ENCODE results near the gene CRHR1. TPM values are rescaled to one million over a fixed set of nuclear protein-coding genes. Genes with fewer than 3 reads are reported as not detected.

The CRHR1 gene
- polyA plus RNA-seq, 3 donors, result 0.19 to 0.98 TPM; not detected in 1

DNA sequence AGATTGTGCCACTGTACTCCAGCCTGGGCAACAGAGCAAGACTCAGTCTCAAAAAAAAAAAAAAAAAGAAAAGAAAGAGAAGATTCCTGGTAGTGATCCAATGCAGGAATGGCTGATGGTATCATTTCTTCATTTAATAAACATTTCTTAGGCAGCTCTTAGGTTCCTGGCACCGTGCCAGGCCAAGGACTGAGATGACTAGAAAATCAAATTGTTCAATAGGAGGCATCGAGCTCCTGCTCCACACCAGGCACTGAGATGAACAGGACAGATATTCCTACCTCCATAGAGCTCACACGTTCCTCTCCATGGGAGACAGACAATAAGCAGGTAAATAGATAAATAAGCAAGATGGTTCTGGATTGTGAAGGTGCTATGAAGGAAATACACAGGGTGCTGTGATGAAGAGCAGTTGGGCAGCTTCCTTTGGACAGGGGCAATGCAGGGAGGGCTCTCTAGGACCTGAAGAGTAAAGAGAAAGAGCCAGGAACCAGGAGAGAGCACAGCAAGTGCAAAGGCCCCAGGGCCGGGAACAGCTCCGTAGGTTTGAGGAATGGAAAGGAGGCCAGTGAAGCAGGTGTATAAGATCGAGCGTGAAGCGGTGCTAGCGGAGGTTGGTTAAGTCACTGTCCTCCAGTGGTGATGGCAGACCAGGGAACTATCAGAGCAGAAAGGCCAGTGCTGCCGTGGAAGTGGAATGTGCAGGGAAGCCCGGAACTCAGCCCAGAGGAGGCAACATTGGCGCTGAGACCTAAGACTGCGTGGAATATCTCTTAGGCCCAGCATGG lies 26.5 kb upstream of the CRHR1 start:
- no peak for DNase-seq (ENCODE audit: low read depth in 3 of 3, low spot score in 2 of 3)

DNA sequence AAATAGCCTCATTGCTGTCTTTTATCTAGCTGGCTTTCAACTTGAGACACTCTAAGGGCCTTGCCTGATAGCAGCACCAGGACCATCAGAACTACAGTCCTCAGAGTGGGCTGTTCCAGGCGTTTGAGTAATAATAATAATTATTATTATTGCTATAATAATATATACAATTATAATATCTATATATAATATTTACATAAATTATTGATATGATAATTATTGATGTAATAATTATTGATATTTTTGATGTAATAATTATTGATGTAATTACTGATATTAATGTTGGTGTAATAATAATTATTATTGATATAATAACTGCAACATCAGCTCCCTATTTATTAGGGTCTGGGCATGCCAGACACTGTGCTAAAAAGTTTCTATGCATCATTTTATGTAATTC lies 25.6 kb upstream of the CRHR1 start:
- DNase-seq (ENCODE audit: low read depth in 3 of 3, low spot score in 2 of 3), result no peak

DNA sequence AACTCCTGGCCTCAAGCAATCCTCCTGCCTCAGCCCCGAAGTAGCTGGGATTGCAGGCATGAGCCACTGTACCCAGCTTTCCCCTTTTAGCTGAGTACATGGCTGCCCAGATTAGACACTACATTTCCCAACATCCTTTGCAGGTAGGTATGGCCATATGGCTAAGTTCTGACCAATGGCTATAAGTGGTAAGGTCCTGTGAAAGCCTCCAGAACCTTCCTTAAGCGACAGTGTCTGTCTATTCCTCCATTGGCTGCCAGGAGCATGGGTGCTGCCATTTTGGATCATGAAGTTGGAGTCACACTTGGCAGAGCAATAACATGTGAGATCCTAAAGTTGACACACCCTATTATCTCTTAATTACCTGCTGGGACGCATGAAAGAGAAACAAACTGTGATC lies 24.4 kb upstream of the CRHR1 start:
- no peak for DNase-seq (ENCODE audit: low read depth in 3 of 3, low spot score in 2 of 3)

DNA sequence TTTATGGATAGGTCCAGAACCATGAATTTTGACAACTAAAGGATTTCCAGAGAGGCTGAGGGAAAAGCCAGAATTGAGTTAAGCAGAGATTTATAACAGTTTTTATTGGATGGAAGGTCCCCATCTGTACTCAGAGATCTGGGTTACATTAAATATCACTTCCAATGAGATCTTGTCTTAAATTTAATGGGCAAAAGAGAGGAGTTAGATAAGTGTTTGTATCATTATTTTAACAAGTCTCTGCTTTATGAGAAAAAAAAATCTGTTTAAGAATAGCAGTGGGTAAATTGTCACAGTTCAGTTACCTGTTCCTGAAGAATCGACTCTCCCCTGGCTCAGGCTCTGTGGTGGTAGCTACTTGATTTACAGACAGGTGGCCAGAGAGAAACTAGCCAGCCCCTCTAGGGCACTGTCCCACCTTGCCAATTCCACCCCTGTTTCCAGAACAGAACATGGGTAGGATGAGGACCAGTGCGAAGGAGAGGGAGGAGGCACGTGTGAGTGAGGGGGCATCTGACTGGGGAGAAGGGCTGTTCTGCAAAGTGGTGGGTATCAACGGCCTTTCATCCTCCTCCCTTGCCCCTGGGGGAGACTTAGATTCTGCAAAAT lies 22.1 kb upstream of the CRHR1 start:
- DNase-seq (ENCODE audit: low read depth in 3 of 3, low spot score in 2 of 3), result no peak

DNA sequence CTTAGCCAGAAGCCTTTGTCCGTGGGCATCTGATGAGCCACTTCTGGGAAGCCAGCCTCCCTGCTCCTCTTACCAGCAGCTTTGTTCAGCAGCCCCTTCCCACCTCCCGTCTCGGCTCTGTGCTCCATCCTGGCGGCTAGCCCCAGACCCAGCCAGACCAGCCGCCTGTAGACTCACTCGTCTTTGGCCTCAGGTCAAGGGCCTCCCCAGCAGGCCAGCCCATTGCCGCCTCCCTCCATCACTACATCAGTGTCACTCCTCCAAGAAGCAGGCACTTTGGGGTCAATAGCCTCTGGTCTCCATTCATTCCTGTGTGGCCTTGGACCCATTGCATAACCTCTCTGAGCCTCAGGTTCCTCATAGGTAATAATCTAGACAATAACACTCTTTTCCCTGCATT lies 20.9 kb upstream of the CRHR1 start:
- DNase-seq (ENCODE audit: low read depth in 3 of 3, low spot score in 2 of 3), result no peak

DNA sequence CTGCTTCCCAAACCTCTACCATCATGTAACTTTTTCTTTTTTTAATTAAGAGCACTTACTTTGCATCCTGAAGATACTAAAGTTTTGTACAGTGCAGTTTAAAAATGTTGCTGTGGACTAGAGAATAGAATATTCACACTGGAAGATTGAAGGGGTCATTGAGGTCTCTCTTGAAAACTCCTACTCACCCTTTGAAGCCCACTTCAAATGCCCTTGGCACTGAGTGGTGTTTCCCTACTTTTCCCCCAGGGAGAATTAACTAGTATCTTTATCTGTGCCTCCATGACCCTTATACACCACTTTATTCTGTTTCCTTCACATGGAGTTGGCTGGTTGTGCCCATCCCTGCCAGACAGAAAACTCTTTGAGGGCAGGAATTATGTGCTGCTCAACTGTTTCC lies 19.6 kb upstream of the CRHR1 start:
- DNase-seq (ENCODE audit: low read depth in 3 of 3, low spot score in 2 of 3), result no peak

DNA sequence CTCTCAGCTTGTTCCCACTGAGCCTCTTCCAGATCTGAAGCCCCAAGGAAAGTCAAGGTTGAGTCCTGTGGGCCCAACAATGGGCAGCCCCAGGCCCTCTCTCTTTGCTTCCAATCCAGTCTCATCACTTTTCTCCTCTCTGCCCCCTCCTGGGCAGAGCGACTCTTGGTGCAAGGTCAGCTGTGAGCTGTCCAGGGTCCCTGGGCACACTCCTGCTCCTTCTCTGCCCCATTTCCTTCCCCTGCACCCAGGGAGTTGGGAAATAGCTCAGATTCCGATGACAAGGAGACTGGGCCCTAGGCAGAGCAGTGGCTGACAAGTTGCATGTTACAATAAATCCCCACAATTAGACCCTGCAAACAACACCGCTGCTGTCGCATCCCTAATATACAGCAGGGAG lies 16.1 kb upstream of the CRHR1 start:
- DNase-seq (ENCODE audit: low read depth in 3 of 3, low spot score in 2 of 3), result no peak

DNA sequence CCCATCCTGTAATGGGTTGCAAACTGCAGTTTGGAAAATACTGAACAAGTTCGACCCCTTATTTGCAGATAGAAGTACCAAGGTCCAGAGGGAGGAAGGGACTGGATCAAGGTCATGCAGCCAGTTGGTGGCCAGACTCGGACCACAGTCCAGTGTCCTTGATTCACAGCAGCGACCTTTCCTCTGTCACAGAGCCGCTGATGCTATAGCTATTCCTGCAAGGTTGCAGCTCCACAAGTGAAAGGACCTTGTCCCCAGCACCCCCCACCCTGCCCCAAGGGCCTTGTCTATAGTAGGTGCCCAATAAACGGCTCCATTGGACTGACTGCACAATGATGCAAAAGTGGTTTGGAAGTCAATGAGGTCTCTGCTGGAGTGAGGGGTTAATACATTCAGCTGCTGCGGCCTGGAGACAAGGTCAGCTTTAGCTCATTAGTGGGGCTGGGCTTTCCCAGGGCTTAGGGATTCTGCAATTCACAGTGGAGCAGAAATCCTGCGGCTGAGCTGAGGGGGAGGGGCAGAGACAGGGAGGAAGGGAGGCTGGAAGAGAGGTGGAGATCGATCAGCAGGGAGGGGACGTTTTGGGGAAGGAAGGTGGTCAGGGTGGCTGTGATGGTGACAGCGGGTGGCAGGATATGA lies 13.4 kb upstream of the CRHR1 start:
- no peak for DNase-seq (ENCODE audit: low read depth in 3 of 3, low spot score in 2 of 3)

DNA sequence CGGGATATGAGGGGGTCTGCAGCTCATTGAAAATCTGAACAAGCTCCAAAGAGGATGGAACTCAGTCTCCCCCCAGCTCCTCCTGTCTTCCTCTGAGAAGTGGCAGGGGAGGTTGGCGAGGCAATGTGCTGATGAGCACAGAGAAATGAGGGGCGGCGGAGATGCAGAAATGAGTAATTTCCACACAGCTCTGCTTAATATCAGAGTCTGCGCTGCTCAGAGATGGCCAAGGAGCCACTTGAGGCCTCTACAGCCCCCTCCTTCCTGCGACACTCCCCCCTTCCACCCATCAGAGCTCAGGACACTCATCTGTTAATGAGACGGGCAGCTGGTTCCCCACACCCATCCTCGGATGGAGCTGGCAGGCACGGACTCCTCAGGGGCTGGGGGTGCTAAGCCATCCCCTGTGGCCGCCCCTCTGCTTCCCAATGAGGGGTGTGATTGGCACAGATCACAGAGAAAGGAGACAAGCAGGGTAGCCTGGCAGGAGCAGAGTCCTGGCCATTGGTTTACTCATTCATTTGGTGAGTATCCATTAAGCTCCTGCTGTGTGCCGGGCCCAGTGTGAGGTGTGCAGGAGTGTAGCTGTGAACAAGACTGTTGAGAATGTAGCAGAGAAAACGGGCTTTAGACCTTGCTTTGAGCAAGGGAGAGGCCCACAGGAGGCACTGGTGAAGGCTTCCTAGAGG lies 12.7 kb upstream of the CRHR1 start:
- no peak for DNase-seq (ENCODE audit: low read depth in 3 of 3, low spot score in 2 of 3)

DNA sequence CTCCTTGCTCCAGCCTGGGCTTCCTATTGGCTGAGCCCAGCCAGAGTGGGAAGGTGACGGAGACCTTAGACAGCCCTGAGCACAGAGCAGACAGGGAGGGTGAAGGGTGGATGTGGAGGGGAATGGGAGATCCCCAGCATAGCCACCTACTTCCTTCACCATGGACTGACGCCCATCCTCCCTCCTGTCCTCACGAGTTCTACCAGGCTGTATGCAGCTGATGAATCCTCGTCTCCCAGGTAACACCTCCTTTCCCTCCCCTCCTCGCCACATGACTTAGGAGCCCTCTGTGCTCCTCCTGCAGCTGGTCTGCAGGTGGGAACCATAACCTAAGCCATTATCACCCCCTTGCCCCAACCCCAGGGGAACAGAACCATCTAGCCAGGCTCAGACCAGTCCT lies 9.0 kb upstream of the CRHR1 start:
- DNase-seq (ENCODE audit: low read depth in 3 of 3, low spot score in 2 of 3), result no peak

DNA sequence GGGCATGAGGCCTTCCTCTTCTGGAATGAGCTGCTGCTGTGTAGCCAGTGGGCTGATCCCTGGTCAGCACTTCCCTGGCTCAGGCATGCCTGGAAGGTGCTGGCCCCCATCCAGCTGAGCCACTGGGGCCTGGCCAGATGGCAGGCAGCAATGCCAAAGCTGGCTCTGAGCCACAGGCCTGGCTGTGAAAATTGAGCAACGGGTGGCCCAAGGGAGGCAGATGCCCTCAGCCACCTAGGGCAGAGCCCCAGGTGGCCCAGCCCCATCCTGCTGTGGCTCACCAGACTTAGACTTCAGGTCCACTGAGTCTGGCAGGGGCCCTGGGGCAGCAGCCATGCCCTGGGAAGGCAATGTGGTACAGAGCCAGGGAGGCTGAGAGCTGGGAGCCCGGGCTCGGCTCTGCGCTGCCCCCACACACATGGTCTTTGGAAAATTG lies 8.5 kb upstream of the CRHR1 start:
- DNase-seq (ENCODE audit: low read depth in 3 of 3, low spot score in 2 of 3), result no peak

DNA sequence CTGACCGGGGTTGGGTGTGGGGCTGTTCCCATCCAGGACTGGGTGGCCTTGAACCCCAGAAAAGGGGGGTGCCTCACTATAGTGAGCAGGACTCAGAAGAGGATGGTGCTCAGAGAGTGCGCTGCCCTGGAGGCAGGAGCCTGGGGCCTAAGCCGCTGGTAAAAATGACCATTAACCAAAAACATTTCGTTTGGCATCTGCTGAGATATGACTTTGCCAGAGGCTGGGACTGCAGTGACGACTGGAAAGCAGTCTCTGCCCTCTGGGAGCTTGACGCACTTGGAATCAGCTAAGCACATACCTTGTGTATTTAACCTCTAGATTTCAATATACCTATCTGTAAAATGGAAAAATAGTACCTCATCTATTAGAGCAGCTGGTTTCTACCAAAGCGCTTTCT lies 7.2 kb upstream of the CRHR1 start:
- DNase-seq (ENCODE audit: low read depth in 3 of 3, low spot score in 2 of 3), result no peak

DNA sequence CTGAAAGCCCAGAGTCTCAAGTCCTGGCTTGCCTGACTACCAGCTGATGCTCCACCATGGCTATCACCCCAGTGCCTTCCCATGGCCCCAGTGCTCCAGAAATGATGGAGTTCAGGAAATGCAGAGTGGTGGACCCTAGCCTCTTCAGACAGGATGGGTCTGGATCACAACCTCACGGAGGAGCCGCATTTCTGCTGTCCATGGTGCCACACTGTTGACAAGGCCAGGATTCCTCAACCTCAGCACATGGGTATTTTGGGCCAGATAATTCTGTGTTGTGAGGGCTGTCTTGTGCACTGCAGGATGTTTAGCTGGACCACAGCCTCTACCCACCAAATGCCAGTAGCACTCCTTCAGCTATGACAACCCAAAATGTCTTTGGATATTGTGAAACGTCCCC lies 6.7 kb upstream of the CRHR1 start:
- no peak for DNase-seq (ENCODE audit: low read depth in 3 of 3, low spot score in 2 of 3)

DNA sequence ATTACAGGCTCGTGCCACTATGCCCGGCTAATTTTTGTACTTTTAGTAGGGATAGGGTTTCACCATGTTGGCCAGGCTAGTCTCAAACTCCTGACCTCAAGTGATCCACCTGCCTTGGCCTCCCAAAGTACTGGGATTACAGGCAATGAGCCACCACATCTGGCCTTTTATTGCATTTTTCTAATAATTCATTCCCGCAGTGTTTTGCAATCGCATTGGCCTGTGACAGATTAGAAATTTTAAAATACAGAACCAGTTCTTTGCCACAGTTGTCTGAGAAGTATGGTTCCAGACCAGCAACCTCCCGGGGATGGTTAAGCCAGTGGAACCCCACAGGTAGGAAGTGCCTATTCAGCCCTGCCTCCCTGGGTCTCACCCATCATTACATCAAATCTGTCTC lies 3.2 kb upstream of the CRHR1 start:
- DNase-seq (ENCODE audit: low read depth in 3 of 3, low spot score in 2 of 3), result no peak

DNA sequence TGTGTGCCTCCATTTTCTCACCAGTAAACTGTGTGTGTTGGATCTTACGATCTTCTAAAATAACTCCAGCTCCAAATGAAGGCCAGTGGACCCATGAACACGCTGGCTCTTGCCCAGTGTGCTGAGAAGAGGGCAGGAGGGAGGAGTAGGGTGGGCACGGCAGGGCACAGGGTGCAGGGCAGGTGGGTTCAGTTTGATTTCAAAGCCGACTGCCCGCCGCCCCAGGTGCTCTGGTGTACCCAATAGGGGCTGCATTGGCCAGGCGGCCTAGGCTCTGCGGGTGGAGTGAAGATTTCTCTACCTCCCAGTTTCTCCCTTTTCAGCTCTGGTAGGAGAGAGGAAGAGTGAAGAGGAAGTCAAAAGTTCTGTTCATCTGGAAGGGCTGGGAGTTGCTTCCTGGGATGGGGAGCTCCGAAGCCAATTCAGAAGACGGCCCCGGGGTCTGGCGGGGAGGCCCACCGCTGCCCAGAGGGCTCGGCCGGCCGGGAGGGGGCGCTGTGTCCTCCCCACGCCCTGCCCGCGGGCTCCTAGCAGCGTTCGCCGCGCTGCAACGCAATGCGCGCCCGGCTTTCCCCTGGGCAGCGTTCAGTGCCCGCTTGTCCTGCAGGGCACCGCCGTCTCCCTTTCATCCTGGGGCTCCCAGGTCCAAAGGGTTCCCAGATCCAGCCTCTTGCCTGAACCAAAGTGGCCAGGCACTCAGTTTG lies 1.1 kb upstream of the CRHR1 start:
- no peak for DNase-seq (ENCODE audit: low read depth in 3 of 3, low spot score in 2 of 3)

DNA sequence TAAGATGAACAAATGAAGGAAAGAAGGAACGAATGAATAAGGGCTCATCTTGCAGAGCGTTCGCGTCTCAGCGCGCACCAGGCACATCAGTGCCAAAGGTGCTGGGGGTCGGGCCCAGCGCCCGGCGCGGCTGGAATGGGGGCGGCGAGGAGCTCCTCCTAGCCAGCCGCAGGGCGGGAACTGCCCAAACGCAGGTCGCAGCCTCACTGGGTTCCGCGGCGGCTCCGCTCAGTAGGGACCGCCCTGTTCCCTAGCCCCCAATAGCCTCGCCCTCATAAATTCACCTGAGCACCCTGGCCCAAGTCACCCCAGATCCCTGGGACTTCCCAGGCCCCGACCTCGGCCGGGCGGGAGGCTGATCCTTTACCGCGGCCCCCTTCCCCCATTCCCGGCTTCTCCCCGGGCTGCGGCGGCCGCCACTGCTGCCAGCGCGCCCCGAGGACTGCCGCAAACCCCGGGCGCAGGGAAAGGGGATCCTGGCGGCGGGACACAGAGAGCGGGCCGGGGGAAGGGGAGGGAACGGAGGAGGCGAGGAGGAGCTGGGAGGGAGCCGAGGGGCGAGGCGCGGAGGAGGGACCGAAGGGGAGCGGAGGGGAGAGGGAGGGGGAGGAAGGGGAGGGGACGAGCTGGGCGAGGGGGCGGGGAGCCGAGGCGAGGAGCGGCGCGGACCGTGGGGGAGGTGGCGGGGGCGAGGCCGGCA lies 377 bp upstream of the CRHR1 start:
- no peak for DNase-seq (ENCODE audit: low read depth in 3 of 3, low spot score in 2 of 3)

DNA sequence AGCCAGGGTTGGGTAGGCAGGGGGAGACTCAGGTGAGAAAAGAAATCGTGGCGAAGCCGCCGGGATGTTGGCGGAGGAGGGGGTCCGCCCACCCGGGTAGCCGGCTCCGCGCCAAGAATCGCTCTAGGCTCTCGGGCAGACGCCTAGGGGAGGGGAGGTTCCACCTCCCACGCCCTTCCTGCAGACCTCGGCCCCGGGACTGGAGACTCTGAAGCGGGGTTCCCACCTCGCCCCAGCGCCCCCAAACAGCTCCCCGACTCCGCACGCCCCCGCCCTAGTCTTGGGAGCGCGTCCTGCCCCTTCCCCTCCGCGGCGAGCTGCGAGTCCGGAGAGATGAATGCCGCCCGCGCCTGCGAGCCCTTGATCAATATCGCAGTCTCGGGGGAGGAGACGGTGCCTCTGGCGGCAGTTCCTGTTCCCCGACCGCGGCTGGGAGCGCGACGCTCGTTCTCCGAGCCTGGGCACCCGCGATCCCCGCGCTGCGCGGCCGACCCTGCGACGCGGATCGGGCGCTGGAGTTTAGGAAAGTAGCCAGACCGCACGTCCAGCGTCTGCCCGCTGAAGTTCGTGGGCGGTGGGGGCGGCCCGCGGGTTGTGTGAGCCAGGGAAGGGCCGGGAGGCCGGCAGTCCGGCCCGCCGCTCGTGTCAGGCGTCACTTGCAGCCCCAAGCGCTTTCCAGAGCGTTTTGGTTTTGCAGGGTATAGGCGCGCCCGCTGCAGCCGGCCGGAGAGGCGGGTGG lies 790 bp downstream of the CRHR1 start:
- no peak for DNase-seq (ENCODE audit: low read depth in 3 of 3, low spot score in 2 of 3)

DNA sequence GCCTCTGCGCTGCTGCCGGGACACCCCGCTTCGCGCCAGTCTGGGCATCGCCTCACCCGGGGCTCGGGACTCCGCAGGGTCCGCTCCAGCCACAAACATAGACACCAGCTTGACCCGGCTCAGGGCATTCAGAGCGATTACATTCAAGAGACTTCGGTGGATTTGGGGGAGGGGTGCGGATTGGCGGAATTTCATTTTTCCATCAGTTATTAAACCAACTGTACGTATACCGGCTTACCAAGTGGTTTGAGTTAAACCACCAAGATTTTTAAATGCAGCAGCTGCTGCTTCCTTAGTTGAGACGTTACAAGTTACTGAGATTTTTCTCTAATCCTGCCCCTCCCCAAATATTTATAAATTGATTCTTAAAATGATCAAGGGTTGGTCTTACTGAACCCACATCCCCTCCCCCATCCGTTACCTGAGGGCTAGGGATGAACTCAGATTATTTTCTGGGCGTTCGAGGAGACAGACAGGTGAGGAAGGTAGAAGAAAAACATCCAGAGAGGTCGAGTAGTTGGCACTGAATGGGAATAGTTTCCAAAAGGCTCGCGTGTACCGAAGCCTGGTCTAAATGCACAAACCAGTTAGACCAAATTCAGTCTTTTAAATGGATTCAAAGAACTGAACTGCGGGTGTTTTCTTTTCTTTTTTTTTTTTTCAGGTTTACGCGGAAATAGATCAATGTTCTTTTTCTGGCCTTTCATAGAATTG lies 1.5 kb downstream of the CRHR1 start:
- no peak for DNase-seq (ENCODE audit: low read depth in 3 of 3, low spot score in 2 of 3)

DNA sequence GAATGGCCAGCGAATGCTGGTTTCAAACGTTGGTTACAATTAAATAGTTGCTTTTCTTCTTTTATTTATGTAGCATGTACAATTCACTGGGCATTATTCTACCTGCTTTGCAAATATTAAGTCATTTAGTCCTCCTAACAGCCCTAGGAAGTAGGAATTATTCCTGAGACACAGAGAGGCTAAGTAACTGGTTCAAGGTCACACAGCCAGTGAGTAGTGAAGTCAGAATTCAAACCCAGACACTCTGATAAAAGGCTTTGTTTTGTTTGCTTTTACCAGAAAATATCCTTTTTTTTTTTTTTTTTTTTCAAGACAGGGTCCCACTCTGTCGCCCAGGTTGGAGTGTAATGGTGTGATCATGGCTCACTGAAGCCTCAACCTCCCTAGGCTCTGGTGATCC lies 2.2 kb downstream of the CRHR1 start:
- no peak for DNase-seq (ENCODE audit: low read depth in 3 of 3, low spot score in 2 of 3)

Data from right renal cortex interstitium (tissue), 3 donors.